ENCODE results near the gene MAGED2. TPM values are rescaled to one million over a fixed set of nuclear protein-coding genes. Genes with fewer than 3 reads are reported as not detected.
"Not testable (repeated sequence)": the region's sequence is repeated elsewhere in the genome, so short reads cannot be mapped to it uniquely, and the experiment has no call there.

The MAGED2 gene
- total RNA-seq, 1 donor from 2014 or later = 144 TPM

DNA sequence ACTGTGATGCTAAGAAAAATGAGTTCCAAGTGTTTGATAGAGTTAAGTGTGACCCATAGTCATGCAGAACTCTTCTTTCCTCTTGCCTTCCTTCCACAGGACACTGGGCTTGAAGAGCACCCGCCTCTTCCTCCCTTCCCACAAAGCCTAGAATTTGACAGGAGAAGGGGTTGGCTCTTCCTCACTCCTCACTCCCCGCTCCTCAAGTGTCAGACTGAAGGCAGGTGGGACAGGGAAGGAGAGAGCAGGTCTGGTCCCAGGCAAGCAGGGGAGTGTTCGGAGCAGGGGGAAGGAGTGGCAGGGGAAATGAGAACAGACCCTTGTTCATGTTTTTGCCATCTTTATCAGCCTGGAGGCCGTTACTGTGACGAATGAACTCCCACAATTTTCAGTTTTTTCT lies 10.7 kb downstream of the MAGED2 start:
- DNase-seq (ENCODE audit: low read depth in 2 of 2) = no peak

DNA sequence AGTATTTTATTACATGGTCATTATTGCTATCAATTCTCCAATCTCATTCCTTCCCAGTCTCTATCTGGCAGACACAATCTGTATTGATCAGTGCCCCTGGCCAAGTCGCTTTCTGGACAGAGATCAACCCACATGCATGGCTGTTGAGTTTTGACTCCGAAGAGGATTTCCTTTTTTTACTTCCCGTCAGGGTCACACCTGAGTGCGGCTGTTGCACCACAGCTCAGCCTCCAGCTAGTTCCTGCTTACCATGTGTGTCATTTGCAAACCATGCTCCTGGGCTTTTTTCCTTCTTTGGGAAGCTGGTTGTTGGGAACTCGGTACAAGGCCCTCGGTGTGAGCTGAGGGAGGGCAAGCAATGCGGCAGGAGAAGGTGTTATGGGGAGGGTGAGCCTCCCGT lies 11.7 kb downstream of the MAGED2 start:
- no peak for DNase-seq (ENCODE audit: low read depth in 2 of 2)

DNA sequence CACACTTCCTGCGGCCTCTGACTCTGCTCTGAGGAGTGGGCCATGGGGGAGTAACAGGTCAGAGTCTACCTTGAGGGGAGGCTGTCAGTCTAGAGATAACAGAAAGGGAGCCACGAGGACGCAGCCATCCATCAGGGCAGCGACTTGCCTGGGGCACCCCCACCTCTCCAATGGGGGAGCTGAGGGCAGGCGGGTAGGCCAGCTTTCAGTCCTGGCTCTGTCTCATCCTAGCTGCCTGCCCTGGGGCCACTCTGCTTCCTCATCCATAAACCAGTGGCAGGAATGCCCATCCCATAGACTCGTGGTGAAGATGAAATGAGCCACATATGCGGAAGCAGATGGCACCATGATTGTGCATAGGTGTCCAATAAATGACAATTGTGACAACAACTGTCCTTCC lies 13.2 kb downstream of the MAGED2 start:
- DNase-seq (ENCODE audit: low read depth in 2 of 2) = no peak

DNA sequence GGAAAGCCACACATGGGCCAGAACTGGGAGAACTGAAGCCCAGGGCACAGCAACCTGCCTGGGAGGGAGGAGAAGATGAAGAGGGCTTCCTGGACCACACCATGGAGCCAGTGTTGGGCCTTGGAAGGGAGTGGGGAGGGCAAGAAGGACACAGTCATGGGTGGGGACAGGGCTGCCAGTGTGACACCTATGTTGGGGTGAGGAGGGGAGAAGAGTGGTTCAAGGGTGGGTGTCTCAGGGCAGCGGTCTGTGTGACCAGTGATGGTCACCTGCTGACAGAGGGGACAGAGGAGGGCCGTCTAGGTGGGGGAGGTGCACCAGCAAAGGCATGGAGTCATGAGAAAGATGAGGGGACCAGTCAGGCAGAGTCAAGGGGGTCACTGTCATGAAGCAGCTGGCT lies 13.8 kb downstream of the MAGED2 start:
- no peak for DNase-seq (ENCODE audit: low read depth in 2 of 2)

DNA sequence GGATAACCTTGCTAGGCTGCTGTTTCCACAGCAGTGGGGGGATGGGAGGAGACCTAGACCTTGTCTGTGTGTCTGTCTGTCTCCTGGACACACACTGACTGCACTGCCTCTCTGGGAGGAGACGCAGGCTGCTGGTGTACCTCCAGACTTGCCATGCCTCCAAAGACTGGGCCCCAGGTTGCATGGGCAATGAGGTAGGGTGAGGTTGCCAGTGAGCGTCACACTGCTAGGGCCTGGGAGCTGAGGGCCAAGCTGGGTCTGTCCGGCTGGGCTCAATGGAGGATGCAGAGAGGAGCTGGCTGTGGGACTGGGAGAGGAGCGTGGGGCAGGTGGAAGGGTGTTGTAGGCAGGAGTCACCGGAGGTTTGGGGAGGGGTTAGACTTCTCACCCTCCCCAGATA lies 16.6 kb downstream of the MAGED2 start:
- DNase-seq (ENCODE audit: low read depth in 2 of 2) = no peak

DNA sequence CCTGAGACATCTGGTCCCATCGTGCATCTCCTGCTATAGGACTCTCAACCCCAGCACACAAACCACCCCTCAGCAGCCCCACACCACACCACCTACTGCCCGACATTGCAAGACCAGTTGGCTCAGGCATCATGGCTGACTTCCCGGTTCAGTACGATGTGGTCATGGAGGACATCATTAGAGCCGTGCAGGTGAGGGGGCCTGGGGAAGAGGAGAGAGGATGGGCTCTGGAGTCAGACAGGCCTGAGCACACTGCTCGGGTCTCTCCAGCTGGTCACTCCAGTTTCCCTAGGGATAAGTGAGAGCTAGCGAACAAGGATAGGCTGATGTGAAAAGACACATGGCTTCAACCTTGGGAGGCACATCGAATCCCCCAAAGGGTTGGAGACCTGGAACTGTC lies 17.2 kb downstream of the MAGED2 start:
- DNase-seq (ENCODE audit: low read depth in 2 of 2) = no peak

DNA sequence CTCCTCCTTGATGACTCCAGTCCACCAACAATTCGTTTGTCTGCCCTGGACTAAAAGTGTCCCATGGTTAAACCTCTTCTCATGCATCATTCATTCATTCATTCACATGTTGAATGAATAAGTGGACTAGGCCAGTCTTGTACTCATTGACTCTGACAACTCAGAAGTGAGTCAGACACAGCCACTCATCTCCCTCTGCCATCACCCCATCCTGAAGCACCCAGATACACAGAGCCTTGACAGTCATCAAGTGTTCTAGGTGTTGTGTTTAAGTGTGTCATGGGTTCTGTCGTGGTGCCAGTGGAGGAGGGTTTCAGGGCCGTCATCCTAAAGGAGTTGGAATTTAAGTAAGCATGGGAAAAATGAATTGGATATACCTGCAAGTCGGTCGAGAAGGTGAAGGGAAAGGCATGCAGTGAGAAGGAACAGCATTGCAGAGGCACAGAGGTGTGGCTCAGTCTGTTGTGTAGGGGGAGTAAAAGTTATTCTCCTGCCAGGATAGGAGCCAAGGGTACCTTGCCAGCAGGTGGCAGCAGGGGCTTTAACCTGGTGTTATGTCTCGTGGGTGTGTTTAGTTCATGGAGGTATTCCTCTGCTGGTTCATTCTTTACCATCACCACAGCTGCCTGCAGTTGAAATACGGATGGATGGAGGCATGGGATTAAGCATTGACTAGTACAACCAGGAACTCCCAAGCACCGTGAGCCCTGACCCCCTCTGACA lies 18.3 kb downstream of the MAGED2 start:
- no peak for DNase-seq (ENCODE audit: low read depth in 2 of 2)

DNA sequence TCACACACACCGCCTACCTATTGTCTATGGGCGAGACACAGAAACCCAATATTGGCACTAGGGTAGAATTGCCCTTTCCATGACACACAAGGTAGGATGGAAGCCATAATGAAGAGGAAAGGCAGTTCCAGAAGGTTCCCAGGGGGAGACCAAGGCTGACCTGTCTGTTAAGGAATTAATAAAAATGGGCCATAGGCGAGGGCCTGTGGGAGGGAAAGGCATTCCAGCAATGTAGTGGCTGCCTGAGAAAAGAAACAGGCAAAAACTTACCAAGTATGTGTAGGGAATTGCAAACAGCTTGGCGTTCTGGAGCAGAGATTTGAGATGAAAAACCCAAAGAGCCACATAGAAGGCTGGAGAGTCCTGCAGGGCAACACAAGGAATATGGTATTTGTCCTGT lies 19.1 kb downstream of the MAGED2 start:
- no peak for DNase-seq (ENCODE audit: low read depth in 2 of 2)

DNA sequence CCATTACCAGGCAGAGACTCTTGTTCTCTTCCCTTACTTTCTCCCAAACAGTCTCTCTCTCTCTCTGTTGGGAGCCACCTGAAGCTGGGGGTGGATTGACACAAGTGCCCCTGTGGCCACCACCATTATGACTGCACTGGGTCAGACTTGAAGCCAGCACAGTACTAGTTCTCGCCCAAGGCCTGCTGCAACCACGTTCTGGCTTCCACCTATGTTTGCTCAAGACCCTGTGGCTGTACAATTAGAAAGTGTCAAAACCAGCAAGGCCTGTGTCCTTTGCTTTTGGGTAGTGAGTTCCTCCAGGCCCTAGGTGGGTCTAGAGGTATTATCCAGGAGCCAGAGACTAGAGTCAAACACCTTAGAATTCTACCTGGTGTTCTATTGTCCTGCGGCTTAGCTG lies 31.0 kb downstream of the MAGED2 start:
- DNase-seq (ENCODE audit: low read depth in 2 of 2) = no peak

DNA sequence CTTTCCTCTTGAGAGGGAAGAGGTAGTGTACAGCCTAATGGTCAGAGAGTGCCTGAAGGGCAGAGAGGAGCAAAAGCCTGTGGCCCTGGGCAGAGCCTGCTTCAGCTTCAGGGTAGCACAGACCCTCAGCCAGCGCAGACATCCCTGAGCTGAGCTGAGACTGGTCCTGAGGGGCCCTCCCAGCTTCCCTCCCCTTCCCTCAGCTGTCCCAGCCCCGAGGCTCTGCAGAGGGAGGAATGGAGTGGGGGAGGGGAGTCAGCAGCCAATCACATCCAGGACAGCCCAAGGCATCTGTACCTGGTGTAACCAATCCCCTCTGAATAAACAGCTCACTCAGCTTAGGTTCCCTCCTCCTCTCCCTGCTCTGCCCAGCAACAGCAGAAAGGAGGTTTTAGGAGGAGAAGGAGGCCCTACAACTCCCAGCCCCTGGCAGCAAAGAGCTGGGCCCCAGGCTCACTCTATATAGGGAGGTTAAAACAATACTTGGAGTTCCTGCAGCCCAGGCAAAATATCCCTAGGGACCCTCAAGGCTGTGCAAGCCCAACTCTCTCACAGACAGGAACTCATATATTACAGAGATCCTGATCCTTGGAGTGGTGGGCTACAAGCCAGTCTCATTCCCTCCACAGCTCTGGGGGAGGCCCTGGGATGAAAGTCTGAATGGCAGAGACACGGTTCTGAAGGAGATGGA lies 33.8 kb downstream of the MAGED2 start:
- DNase-seq (ENCODE audit: low read depth in 2 of 2) = not testable (repeated sequence)

DNA sequence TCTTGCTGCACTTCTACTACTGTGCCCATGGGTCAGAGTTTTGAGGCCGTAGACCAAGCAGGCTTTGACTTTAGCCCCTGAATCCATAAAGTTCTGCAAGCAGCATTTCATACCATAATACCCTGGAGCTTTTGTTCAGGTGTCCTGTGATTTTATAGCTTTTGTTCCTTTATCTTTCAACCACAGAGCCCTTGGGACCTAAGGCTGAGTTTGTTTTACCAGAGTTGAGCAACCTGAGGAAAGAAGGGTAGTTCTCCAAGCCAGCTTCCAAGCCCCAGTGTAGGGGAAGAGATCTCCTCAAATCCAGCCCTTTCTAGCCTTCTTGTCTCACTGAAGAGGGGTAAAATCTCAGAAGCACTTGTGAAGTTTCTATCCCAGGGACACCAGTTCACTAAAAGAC lies 35.1 kb downstream of the MAGED2 start:
- DNase-seq (ENCODE audit: low read depth in 2 of 2) = no peak

DNA sequence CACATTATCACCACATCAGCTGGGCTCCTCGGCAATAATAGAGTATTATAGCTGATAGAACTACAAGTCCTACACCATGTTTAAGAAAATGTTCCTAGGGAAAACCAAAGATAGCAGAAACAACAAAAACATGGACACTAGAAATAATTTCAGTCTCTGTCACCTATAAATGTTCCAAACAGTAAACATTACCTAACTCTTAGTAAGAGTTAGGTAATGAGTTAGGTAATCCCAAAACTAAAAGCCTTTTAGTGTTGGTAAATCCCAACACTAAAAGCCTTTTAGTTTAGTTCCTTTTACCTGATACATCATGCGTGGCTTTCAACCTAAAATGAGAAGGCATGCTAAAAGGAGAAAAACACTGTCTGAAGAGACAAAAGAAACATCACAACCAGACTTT lies 35.5 kb downstream of the MAGED2 start:
- no peak for DNase-seq (ENCODE audit: low read depth in 2 of 2)

DNA sequence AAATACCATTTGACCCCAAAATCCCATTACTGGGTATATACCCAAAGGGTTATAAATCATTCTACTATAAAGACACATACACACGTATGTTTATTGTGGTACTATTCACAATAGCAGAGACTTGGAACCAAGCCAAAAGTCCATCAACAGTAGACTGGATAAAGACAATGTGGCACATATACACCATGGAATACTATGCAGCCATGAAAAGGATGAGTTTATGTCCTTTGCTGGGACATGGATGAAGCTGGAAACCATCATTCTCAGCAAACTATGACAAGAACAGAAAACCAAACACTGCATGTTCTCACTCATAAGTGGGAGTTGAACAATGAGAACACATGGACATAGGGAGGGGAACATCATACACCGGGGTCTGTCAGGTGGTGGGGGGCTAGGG lies 40.2 kb downstream of the MAGED2 start:
- DNase-seq (ENCODE audit: low read depth in 2 of 2) = not testable (repeated sequence)

DNA sequence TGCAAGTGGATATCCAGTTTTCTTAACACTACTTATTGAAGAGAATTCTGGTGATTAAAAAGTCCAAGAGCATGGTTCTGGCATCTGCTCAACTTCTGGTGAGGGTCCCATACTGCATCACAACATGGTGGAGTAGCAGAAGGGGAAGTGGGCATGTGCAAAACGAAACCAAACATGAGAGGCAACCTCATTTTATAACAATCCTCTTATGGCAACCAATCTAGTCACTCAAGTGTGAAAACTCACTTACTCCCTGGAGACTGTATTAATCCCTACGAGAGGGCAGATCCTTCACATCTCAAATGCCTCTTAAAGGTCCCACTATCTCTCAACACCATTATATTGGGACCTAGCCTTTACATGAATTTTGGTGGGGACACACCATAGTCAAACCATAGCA lies 57.7 kb downstream of the MAGED2 start:
- DNase-seq (ENCODE audit: low read depth in 2 of 2) = no peak

Other genes with a start within 250 kb of the MAGED2 start
- gene ITIH6, start 9.5 kb upstream of the MAGED2 start, total RNA-seq = not detected in 2 replicates
- gene TRO, start 113.1 kb downstream of the MAGED2 start, total RNA-seq = 1.2 and 4.2 TPM in 2 replicates
- gene PFKFB1, start 186.4 kb downstream of the MAGED2 start, total RNA-seq = 0.13 TPM in 2 replicates
- gene APEX2, start 192.6 kb downstream of the MAGED2 start, total RNA-seq = 6.2 and 8.2 TPM in 2 replicates
- gene ALAS2, start 223.2 kb downstream of the MAGED2 start, total RNA-seq = not detected in 2 replicates